Lower leg skin (tissue), 4 donors: Measurements from ENCODE around the gene RAB13. TPM values are rescaled to one million over a fixed set of nuclear protein-coding genes. Genes with fewer than 3 reads are reported as not detected.

Experiments
- DNase-seq, 2 donors: peaks; one replicate each; pipeline ENCODE4 v3.0.0-alpha.2; 2019; ENCODE audit warnings: low spot score in 2 of 2
- H3K4me3 ChIP-seq: fragments of 200-600 bp; sonication (generic); 2 replicates; pipeline ENCODE4 v1.5.1; 2017; ENCODE audit warnings: mild to moderate bottlenecking, low read depth; ENCODE audit not compliant: poor library complexity, severe bottlenecking
- POLR2A ChIP-seq, 2 donors: fragments of 450-650 bp; IDR thresholded peaks; one replicate each; pipeline ENCODE4 v1.6.1; 2016 to 2017; ENCODE audit warnings: antibody characterized with exemption in 2 of 2, mild to moderate bottlenecking in 1 of 2, moderate library complexity in 1 of 2
- WGBS, 2 donors: methylation state at CpG; one replicate each; pipeline ENCODE4 v1.1.5; 2018; 5-methylcytosine and 5-hydroxymethylcytosine counted together
- intact Hi-C: fragments of 100-400 bp; cut with DNase I; formaldehyde crosslinking; loops from one replicate; pipeline ENCODE4 v1.15.0; 2023; ENCODE audit warnings: low total_unique reads
- total RNA-seq, 4 donors: library from RNA; depleted of rRNA; stranded (reverse); fragments of >200 nt; gene quantifications; one replicate each; pipeline ENCODE4 v1.1.0, GENCODE V29; 2016
- TF ChIP-seq, protein P1 (sequence below), 3 donors: fragments of 450-650 bp; IDR thresholded peaks; one replicate each; pipeline ENCODE4 v1.5.1; 2016; ENCODE audit warnings: antibody characterized with exemption in 3 of 3, mild to moderate bottlenecking in 3 of 3, moderate library complexity in 2 of 3

RAB13 gene
- total RNA-seq, 4 donors from 2014 or later: 15.6 to 29.4 (median 25.4) TPM

DNA sequence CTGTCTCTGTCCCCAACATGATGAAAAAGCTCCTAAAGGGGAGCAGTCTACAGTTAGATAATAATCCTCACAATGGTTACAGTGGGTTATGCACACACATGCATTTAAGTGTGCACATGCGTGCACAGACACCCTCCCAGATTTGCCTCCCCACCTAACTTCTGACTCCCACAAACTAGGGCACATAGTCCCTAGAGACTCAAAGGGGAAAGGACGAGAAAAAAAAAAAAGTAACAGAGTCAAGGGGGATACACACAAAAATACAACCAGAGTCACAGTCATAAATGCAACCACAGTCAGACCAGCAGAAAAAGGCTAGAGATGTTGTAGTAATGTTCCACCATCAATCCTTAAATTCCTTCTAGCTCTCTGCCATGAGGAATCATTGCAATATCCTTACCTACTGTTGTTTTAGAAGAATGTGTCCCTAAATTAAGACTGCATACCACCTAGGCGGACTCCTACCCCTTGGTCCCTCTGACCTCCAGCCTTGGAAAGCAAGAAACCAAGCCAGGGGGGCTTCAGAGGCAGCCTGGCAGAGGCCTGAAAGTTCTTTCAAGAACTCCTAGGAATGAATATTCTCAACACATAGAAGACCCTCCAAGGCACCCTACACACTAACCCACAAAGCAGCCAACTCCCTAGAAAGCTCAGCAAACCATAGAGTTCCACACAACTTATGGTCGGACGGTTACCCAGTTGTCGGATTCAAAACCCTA lies 29.0 kb downstream of the RAB13 start:
- no peak for TF ChIP-seq POLR2A (IDR thresholded peaks at IDR 0.05)
- TF ChIP-seq, protein P1, sequence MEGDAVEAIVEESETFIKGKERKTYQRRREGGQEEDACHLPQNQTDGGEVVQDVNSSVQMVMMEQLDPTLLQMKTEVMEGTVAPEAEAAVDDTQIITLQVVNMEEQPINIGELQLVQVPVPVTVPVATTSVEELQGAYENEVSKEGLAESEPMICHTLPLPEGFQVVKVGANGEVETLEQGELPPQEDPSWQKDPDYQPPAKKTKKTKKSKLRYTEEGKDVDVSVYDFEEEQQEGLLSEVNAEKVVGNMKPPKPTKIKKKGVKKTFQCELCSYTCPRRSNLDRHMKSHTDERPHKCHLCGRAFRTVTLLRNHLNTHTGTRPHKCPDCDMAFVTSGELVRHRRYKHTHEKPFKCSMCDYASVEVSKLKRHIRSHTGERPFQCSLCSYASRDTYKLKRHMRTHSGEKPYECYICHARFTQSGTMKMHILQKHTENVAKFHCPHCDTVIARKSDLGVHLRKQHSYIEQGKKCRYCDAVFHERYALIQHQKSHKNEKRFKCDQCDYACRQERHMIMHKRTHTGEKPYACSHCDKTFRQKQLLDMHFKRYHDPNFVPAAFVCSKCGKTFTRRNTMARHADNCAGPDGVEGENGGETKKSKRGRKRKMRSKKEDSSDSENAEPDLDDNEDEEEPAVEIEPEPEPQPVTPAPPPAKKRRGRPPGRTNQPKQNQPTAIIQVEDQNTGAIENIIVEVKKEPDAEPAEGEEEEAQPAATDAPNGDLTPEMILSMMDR (IDR thresholded peaks at IDR 0.05): no peak
- 22 to 31% methylated on average over 6 of the region's 6 CpGs for WGBS, 2 donors
- intact Hi-C loops: no loop called here
- no peak for DNase-seq
- peak overlapping the region; percentile 87 for H3K4me3 ChIP-seq

- 93 to 96% methylated on average over 10 of the region's 10 CpGs for WGBS, 2 donors
- intact Hi-C loops: no loop called here
- no peak overlapping the region for H3K4me3 ChIP-seq
- TF ChIP-seq, protein P1 (IDR thresholded peaks at IDR 0.05): no peak
- no peak for TF ChIP-seq POLR2A (IDR thresholded peaks at IDR 0.05)
- DNase-seq: no peak
Observed at GRCh38 chr1:153954826-153955225, 31.3 kb downstream of the RAB13 start.

- 75 to 86% methylated on average over 4 of the region's 4 CpGs for WGBS, 2 donors
- intact Hi-C loops: no loop called here
- H3K4me3 ChIP-seq: no peak overlapping the region
- DNase-seq: no peak
- no peak for TF ChIP-seq POLR2A (IDR thresholded peaks at IDR 0.05)
- TF ChIP-seq, protein P1 (IDR thresholded peaks at IDR 0.05): no peak
Observed at GRCh38 chr1:153953859-153954365, 32.2 kb downstream of the RAB13 start.

- intact Hi-C loops: no loop called here
Observed at GRCh38 chr1:153951801-153952200, 34.3 kb downstream of the RAB13 start.

GRCh38 chr1:153951183-153951582 lies 35.0 kb downstream of the RAB13 start:
- no peak for DNase-seq
- no peak overlapping the region for H3K4me3 ChIP-seq
- 91 to 94% methylated on average over 11 of the region's 11 CpGs for WGBS, 2 donors
- TF ChIP-seq POLR2A (IDR thresholded peaks at IDR 0.05): no peak
- TF ChIP-seq, protein P1 (IDR thresholded peaks at IDR 0.05): no peak
- intact Hi-C loops: no loop called here

More at GRCh38 chr1:153951801-153952200, 34.3 kb downstream of the RAB13 start:
- TF ChIP-seq POLR2A (IDR thresholded peaks at IDR 0.05): no peak
- TF ChIP-seq, protein P1 (IDR thresholded peaks at IDR 0.05): no peak
- WGBS, 2 donors: 89 to 100% methylated on average over 2 of the region's 2 CpGs
- DNase-seq: no peak
- no peak overlapping the region for H3K4me3 ChIP-seq
